A549 treated with AZD2906 at 1 μM for 4 hours (cell line): ENCODE results near the gene GUCY2C. TPM values are rescaled to one million over a fixed set of nuclear protein-coding genes. Genes with fewer than 3 reads are reported as not detected.

Experiments
- total RNA-seq: library from RNA; stranded (reverse); fragments of 200-300 nt; extraction: Qiagen RNA extraction; gene quantifications from 5 replicates; pipeline ENCODE4 v1.2.3, GENCODE V29; 2022

Gene GUCY2C
- total RNA-seq = 0.02 to 0.03 TPM in 2 of 5 replicates, not detected in the others

GRCh38 chr12:14696265-14696741, at the start of gene GUCY2C:
TSS of gene GUCY2C (minus strand) at chr12:14696599. CDS start at chr12:14696448, 151 bp downstream.

GRCh38 chr12:14567351-14568162, 128.8 kb downstream of the GUCY2C start, which contains the start of gene PLBD1:
TSS of gene PLBD1 (minus strand) at chr12:14567883. CDS start at chr12:14567696, 187 bp downstream.

Other genes starting within 250 kb of the GUCY2C start
- gene PLBD1, start 128.7 kb downstream of the GUCY2C start, total RNA-seq = 4.1 to 4.8 TPM (median 4.3 TPM) in 5 replicates
- gene WBP11, start 106.9 kb upstream of the GUCY2C start, total RNA-seq = 41.3 to 49.4 TPM (median 43.6 TPM) in 5 replicates
- gene C12orf60, start 107.1 kb upstream of the GUCY2C start, total RNA-seq = 1.7 to 2.3 TPM (median 1.7 TPM) in 5 replicates
- 0.02 to 0.05 TPM (median 0.05 TPM) in 3 of 5 replicates, not detected in the others for gene SMCO3, start 117.6 kb upstream of the GUCY2C start, total RNA-seq
- gene ART4, start 146.9 kb upstream of the GUCY2C start, total RNA-seq = 0.06 TPM in 1 of 5 replicates, not detected in the others
- gene MGP, start 189.3 kb upstream of the GUCY2C start, total RNA-seq = 0.06 to 0.09 TPM (median 0.08 TPM) in 3 of 5 replicates, not detected in the others
- gene ERP27, start 241.9 kb upstream of the GUCY2C start, total RNA-seq = not detected in 5 replicates